NCI-H128 (cell line): ENCODE data around the gene RALB.

Experiments used
- DNase-seq: peaks from one replicate; lab custom pipeline; 2025; ENCODE audit not compliant: unreplicated experiment; lab: John Stamatoyannopoulos, UW

RALB gene

DNA sequence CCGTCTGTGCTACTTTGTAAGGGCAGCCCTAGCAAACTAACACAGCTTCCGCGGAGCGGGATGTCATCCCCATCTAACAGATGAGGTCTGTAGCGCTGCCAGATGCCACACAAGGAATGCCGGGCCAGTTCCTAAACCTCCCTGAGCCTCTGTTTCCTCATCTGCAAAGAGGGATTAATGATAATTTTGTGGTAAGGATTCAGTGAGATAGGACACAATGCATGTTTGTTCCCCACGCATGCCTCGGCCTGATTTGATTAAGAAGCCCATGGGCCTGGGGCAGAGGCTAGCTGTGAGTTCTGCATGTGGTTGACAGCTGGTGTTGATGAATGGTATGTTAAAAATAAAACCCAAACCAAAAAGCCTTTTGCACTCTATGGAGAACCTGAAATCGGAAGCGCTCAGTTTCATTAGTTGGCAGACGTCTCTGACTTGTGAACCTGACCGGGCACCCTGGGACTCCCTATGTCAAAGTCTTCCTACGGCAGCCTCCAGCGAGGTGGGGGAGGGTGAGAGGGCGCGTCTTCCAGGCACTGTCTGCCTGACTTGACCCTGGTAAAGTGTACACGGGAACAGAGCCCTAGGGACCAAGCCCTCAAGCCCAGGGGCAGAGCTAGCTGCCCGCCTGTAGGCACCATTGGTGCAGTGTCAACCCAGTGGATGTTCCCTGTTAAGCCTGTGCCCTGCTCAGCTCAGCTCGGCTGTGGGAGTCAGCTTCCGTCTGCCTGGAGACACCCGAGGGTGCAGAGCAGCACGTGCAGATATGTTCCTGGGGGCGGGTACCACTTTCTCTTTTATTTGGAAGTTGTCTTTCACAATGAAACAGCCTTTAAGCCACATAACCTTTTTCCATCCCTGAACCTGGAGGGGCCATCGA lies 78.5 kb downstream of the RALB start:
- DNase-seq, result no peak

DNA sequence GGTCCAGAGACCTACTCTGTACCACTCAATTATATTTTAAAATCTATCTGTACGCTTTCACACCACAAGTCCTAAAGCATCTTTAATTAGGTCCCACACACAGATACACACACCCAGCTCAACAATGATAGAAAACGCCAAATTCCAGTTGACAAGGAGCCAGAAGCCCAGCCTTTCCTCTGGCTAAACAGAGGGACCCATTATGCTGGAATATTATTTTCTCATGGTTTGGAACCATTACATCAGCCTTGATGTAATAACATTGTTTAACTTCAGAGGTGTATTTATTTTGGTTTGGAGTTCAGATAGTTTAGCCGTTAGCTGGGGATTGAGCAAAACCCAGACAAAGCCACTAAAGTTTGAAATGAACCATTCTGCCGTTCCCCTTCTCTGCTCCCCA lies 79.3 kb downstream of the RALB start:
- no peak for DNase-seq

DNA sequence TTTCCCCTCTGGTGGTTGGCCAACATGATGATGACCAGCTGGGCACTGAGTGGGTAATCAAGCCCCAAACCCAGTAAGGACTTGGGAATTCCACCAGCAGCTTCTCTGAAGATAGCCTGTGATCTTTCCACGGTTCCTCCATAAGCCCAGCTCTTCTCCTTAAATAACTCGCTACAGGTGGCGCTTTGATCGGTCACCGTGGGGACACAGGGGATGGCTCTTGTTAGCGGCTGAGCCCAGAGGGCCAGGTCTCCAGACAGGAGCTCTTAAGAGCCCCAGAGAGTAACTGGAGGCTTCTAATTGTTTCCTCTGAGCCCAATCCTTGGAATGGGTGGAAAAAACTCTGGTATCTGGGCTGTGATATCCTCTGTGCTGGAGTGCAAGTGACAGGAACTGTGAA lies 79.7 kb downstream of the RALB start:
- DNase-seq, result no peak

DNA sequence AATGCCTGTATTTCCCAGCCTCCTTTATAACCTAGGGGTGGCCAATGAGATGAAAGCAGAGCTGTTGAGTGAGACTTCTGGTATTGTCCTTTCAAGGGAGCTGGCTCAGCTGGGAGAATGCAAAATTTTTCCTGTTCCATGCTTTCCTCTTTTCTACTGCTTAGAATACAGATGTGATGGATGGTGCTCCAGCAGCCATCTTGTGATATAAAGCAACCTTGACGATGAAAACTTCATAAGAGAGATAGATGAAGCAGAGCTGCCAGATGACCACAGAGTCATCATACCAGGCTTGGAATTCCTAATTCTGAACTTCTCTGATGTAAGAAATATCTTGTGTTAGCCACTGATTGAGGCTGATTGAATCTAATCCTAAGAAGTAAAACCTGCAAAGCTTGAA lies 81.4 kb downstream of the RALB start:
- DNase-seq, result no peak

DNA sequence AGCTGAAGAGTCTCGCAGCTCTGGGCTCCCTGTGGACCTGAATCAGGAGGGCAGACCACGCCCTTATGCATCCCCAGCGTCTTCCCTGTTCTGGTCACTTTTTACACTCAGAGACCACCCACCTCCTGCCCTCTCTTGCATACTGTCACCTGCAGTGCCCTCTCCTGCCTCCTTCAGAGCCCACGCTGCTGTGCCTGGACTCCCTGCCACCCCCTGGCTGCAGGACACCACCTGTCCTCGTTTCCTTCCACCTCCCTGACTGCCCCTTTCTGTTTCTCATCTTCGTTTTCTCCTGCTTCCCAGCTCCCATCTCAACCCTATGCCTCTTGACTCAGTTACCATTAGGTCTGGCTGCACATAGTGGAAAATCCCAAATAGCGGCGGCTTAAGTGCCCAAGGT lies 84.1 kb downstream of the RALB start:
- DNase-seq, result no peak

DNA sequence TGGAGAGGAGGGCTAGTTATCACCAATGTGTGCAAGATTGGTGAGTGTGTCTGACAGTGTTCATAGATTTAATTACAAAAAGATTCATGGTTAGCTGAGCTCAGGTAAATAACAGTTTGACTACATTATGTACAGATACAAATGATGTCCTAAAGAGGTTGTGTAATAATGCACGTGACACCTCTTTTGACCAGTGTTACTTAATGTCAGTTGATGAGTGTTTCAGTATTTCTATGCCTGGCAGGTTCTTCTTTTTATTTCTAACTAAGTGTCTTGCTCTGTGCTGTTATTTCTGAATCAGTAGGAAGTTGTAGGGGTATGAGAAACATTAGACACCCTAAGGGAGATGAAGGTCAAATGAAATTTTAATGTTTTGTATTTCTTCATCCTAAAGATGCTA lies 85.4 kb downstream of the RALB start:
- no peak for DNase-seq

DNA sequence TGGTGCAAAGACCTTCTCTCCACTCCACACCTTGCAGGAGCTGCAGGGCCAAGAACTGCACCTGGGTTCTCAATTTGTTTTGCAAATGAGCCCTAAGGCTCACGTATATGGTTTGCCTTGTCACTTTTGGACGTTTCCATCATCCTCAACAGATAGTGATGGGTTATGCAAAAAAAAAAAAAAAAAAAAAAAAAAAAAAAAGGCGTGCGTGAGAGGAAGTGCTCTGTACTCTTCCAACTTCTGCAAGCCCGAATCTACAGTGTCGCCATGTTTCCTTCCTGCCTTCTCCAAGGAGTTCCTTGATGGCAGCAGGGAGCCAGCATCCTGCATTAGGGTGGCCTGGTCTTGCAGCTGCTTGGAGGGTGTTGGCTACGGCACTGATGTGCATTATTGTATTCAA lies 89.3 kb downstream of the RALB start:
- DNase-seq, result no peak

DNA sequence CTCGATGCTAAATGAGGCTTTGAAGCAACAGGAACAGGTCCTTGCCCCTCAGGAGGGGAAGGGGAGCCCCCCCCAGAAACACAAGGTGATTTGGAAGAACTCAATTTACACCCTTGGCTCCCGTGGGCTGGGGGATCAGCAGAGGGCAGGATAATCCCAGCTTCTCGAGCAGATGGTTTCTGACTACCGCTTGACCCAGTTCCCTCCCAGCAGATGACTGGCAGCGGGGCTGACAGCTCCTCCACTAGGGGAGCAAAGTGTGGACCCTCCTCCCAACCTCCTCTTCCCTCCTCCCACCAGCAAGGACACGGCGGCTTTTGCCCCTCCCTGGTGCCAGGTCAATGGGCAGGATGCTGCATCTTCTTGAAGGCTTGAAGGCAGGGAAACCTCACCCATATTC lies 89.8 kb downstream of the RALB start:
- no peak for DNase-seq

DNA sequence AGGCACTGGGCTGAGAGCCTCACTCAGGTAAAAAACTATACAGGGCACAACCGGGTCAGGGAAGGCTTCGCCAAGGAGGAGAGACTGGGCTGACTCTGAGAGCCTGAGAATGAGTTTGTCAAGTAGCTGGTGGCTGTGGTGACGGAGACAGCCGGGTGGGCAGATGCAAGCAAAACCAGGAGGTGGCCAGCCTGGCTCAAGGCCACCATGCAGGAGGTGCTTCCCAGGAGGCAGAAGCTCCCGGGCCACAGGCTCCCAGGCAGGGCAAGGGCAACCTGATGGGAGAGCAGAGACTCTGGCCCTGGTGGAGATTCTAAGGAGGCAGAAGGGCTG lies 90.4 kb downstream of the RALB start:
- no peak for DNase-seq

DNA sequence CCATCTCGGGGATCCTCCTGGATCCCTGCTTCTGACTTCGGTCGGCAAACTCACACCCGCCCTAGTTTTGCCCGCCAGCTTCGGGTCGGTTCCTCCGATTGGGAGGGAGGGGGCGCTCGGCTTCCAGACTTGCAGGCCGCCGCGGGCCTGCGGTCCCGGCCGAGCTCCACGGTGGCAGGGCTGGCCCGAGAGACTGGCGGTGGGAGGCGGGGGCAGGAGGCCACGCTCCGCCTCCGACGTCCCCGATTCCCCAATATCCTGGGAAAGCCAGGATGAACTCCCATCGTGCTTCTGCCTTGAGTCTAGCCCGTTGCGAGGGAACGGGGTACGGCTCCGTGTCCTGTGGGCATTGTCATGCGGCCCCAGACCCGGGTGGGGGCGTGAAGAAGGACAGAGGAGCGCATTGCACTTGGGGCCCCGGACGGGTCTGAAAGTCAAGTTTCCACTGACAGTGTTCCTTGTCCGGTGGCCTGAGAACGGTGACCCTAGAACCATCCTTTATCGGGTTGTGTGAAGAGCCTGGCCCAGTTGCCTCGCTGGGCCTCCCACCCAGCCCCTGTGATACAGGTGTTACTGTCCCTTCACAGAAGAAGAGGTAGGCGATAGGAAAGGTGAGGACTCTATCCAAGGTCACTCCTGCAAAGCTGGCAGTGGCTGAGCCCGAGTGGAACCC lies 90.9 kb downstream of the RALB start:
- no peak for DNase-seq
